ENCODE measurements around the gene DDX11.
"Not testable (repeated sequence)": the region's sequence is repeated elsewhere in the genome, so short reads cannot be mapped to it uniquely, and the experiment has no call there.

- not testable (repeated sequence) for TF ChIP-seq EP300 (conservative IDR thresholded peaks at IDR 0.05; ENCODE audit: poor library complexity, severe bottlenecking); CTCF (IDR thresholded peaks at IDR 0.05; ENCODE audit: poor library complexity, severe bottlenecking); REST (IDR thresholded peaks at IDR 0.05; ENCODE audit: borderline replicate concordance); RAD21 (conservative IDR thresholded peaks at IDR 0.05); EZH2 (IDR thresholded peaks at IDR 0.05; ENCODE audit: borderline replicate concordance, insufficient read depth, low read length, poor library complexity, severe bottlenecking)
Measured at GRCh38 chr12:31067656-31068055, 6.0 kb upstream of the DDX11 start.

Measured in neural cell (in vitro differentiated cells).